COLO829 (cell line): Measurements from ENCODE around the gene DFFB.

Experiments
- DNase-seq: peaks from one replicate; pipeline ENCODE4 v3.0.0; 2012; ENCODE audit warnings: low spot score

DFFB gene

DNA sequence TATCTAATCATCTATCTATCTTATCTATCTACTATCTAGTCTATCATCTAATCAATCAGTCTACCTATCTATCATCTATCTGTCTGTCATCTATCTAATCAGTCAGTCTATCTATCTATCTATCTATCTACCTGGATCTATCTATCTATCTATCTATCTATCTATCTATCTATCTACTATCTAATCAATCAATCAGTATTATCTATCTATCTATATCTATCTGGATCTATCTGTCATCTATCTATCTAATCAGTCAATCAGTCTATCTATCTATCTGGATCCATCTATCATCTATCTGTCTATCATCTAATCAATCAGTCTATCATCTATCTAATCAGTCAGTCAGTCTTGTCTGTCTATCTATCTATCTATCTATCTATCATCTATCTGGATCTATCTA lies 69.7 kb downstream of the DFFB start:
- DNase-seq: no peak

- no peak for DNase-seq
Observed at GRCh38 chr1:3928586-3928985, 71.3 kb downstream of the DFFB start.

GRCh38 chr1:3929126-3929525 lies 71.8 kb downstream of the DFFB start:
- DNase-seq: no peak

- DNase-seq: no peak
Observed at GRCh38 chr1:3930301-3931006, 73.2 kb downstream of the DFFB start.

GRCh38 chr1:3931007-3931912 lies 74.0 kb downstream of the DFFB start:
- no peak for DNase-seq

DNA sequence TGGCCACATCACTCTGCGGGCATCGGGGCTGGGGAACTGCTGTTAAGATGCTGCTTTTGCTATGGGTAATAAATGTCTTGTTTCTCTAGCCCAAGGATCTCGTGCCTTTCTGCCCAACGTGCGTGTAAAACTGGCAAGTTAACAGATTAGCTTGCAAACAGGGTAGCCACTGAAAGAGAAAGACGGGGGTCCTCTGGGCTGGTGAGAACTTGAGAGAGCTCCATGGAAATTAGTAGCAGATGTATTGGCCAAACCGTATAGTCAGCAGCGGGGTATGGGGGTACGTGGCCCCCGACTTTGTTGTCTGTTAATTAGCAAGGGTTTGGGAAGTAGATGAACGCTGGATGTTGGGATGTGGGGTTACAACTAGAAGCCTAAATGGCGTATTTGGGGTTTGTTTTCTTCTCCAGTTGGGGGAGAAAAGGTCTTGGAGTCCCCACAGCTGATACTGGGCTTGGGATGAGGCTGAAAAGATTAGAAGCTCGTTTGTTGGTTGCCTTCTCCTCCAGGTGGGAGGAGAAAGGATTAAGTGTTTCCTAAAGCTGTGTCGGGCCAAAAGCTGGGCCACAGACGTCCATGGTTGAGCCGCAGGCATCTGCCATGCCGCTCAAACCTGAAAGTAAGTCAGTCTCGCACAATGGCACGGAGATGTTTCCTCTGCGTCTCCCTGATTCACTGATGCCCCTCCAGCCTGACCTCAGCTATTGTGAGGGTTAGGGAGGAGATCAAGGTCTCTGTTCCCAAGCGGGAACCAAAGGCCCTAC lies 75.1 kb downstream of the DFFB start:
- DNase-seq: no peak
